Cortex of kidney (tissue), 1 donor: ENCODE results near the gene PPIP5K1.

ENCODE experiments used
- DNase-seq: peaks from one replicate; lab custom pipeline; 2025; lab: John Stamatoyannopoulos, UW

Gene PPIP5K1

GRCh38 chr15:43517354-43518196 lies 72.4 kb downstream of the PPIP5K1 start, which contains the start of gene MAP1A:
TSS of gene MAP1A (plus strand) at chr15:43517608. CDS start at chr15:43521474, 3,866 bp downstream.
- DNase-seq, result no peak

- DNase-seq, result no peak
These were observed 73.1 kb downstream of the PPIP5K1 start for GRCh38 chr15:43516801-43517353.

- no peak for DNase-seq
These were observed 73.8 kb downstream of the PPIP5K1 start for GRCh38 chr15:43516185-43516584.

GRCh38 chr15:43515741-43516140 lies 74.3 kb downstream of the PPIP5K1 start:
- DNase-seq, result no peak

- no peak for DNase-seq
These were observed 75.6 kb downstream of the PPIP5K1 start for GRCh38 chr15:43514241-43515057.

GRCh38 chr15:43513550-43513949 lies 76.5 kb downstream of the PPIP5K1 start:
- DNase-seq, result no peak

- DNase-seq, result no peak
These were observed 78.8 kb downstream of the PPIP5K1 start for GRCh38 chr15:43511012-43511885.

- no peak for DNase-seq
These were observed 79.6 kb downstream of the PPIP5K1 start for GRCh38 chr15:43510200-43511011.

GRCh38 chr15:43509660-43510199 lies 80.3 kb downstream of the PPIP5K1 start:
- DNase-seq, result no peak

- no peak for DNase-seq
These were observed 80.9 kb downstream of the PPIP5K1 start for GRCh38 chr15:43508991-43509659.

- no peak for DNase-seq
These were observed 81.6 kb downstream of the PPIP5K1 start for GRCh38 chr15:43508421-43508820.

- DNase-seq, result no peak
These were observed 84.3 kb downstream of the PPIP5K1 start for GRCh38 chr15:43505738-43506137.

GRCh38 chr15:43499635-43500034 lies 90.4 kb downstream of the PPIP5K1 start:
- no peak for DNase-seq

- no peak for DNase-seq
These were observed 91.0 kb downstream of the PPIP5K1 start for GRCh38 chr15:43498990-43499389.

- DNase-seq, result no peak
These were observed 96.1 kb downstream of the PPIP5K1 start for GRCh38 chr15:43493703-43494472.

- DNase-seq, result peak; percentile 36
These were observed 97.1 kb downstream of the PPIP5K1 start, which contains the start of gene TP53BP1 for GRCh38 chr15:43492673-43493601. TSS of gene TP53BP1 (minus strand) at chr15:43493156. CDS start at chr15:43493043, 113 bp downstream.

- no peak for DNase-seq
These were observed 97.7 kb downstream of the PPIP5K1 start for GRCh38 chr15:43492266-43492665.

- DNase-seq, result no peak
These were observed 100.8 kb downstream of the PPIP5K1 start for GRCh38 chr15:43489191-43489590.
